CD4-positive, alpha-beta T cell treated with Interleukin-21 for 1 hour (primary cell): ENCODE results near the gene RAPGEF6.
"Not testable (repeated sequence)": the region's sequence is repeated elsewhere in the genome, so short reads cannot be mapped to it uniquely, and the experiment has no call there.

ENCODE experiments used
- DNase-seq: peaks from one replicate; pipeline ENCODE4 v3.0.0-alpha.2; 2020

The RAPGEF6 gene

GRCh38 chr5:131380238-131380637 lies 254.8 kb downstream of the RAPGEF6 start:
- not testable (repeated sequence) for DNase-seq

- DNase-seq, result peak; percentile 95
Measured at GRCh38 chr5:131379723-131380122, 255.3 kb downstream of the RAPGEF6 start.

GRCh38 chr5:131378721-131379541 lies 256.1 kb downstream of the RAPGEF6 start:
- DNase-seq, result peak; percentile 76

GRCh38 chr5:131377785-131378325 lies 257.2 kb downstream of the RAPGEF6 start:
- DNase-seq, result no peak

- no peak for DNase-seq
Measured at GRCh38 chr5:131377346-131377745, 257.7 kb downstream of the RAPGEF6 start.

GRCh38 chr5:131375351-131375750 lies 259.7 kb downstream of the RAPGEF6 start:
- peak; percentile 67 for DNase-seq
